Muscle of back (tissue), 11 donors: ENCODE results near the gene CBLB. TPM values are rescaled to one million over a fixed set of nuclear protein-coding genes. Genes with fewer than 3 reads are reported as not detected.
"Not testable (repeated sequence)": the region's sequence is repeated elsewhere in the genome, so short reads cannot be mapped to it uniquely, and the experiment has no call there.

Experiments used
- DNase-seq, 3 donors: peaks; one replicate each; pipeline versions ENCODE4 v3.0.0 to v3.0.0-alpha.2; 2013
- polyA plus RNA-seq, 10 donors: library from polyadenylated mRNA; unstranded; fragments of 120-200 nt; gene quantifications; one replicate each; pipeline ENCODE4 v1.2.1, GENCODE V29; 2013; ENCODE audit not compliant: insufficient read length in 10 of 10

CBLB gene
- polyA plus RNA-seq, 10 donors: 17.0 to 37.2 (median 25.8) TPM

DNA sequence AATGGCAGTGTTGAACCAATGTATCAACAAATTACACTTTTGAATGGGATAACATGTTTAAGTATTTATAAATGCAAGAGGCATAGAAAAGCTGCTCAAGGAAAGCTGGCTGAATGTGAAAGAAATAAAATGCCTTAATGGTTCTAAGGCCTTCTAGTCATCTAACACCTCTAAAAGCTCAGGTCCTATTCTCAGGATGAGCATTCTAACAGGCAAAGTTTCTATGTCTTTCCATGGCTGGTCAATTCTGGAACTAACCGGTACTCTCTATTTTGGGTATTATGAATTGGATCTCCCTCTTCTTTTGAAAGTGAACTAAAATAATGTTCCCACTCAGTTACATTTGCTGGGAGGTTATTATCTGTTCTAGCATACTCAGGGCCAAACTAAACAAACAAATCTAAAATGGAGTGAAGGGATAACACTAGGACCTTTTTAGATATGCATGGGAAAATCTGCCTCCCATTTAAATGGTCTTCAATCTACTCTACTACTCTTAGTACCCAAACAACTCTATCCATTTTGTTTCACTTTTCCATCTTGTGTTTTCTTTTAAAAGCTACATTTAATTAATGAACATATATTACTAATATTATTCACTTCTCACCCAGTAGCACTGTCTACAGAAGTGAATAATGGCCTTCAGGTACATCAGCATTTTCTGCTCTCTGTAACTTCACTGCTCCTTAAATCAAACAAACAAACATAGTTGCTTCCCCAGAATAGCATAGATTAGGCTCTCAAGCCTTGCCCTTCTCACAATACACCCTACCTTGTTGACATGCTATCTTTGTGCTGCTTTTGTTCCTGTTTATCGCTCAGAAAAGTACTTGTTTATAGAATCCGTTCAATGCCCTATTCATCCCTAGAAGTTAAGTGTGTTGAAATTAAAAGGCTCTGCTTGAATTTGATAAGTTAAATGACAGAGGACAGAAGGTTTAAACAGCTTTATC lies 46.4 kb downstream of the CBLB start:
- DNase-seq: no peak

GRCh38 chr3:105821433-105821832 lies 47.4 kb downstream of the CBLB start:
- no peak for DNase-seq

GRCh38 chr3:105816833-105817232 lies 52.0 kb downstream of the CBLB start:
- DNase-seq: no peak

- DNase-seq: not testable (repeated sequence)
Measured at GRCh38 chr3:105815331-105815730, 53.5 kb downstream of the CBLB start.

GRCh38 chr3:105813710-105814109 lies 55.1 kb downstream of the CBLB start:
- no peak for DNase-seq

- no peak for DNase-seq
Measured at GRCh38 chr3:105812194-105812586, 56.6 kb downstream of the CBLB start.

- DNase-seq: no peak
Measured at GRCh38 chr3:105811518-105812193, 57.2 kb downstream of the CBLB start.

- DNase-seq: no peak
Measured at GRCh38 chr3:105809208-105809888, 59.5 kb downstream of the CBLB start.

DNA sequence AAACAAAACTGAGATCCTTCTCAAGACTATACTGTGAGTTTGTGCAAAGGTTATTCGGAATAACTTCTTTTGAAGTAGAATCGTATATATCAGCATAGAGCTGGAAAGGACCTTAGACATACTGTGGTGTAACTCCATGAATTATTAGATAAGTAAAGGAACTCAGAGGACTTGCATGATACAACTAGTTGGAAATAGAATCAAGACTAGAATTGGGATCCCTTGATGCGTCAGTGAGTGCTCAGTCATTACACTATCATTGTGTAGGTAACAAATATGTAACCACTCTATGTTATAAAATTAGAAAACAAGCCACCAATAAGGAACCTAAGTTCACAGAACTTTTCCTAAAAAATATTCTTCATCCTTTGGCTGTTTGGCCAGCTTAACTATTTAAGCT lies 61.1 kb downstream of the CBLB start:
- DNase-seq: no peak

DNA sequence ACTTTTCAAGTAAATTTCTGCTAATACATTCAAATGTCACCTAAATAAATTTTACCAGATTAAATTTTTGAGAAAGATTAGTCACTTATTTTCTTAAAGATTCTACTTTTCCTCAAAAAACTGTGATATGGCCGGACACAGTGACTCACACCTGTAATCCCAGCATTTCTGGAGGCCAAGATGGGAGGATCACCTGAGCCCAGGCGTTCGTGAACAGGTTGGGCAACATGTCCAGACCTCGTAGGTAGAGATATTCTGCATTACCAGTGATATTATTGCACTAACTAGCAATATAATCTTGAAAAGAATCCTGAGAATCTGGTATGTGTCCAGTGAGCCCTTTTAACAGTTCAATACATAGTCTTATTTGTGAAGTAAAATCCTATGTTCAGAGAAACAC lies 61.7 kb downstream of the CBLB start:
- no peak for DNase-seq

GRCh38 chr3:105806359-105806758 lies 62.5 kb downstream of the CBLB start:
- DNase-seq: no peak

GRCh38 chr3:105805404-105805803 lies 63.4 kb downstream of the CBLB start:
- no peak for DNase-seq

DNA sequence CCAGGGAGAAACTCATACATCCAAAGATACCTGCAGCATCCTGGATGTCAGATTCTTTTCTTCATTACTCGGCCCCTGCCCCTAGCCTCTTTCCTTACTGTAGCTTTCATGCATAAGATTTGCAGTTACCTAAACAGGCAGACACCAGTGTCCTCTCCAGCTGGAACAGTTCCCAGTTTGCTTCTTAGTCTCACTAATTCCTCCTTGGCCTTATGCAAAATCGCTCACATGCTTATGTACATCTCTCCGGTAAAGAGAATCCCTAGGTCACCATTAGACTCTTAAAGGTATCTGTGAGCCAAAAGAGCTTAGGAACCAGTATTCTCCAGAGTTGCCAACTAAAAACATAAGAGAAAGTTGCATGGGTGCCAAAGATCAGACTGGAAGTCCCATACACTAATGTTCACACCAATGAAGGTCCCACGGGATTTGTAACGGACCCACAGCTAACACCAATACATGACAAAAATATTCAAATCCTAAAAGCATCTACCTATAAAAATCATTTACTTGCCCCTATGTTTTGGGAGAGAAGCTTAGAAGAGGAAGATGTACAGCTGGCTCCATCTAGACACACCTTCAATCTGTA lies 66.6 kb downstream of the CBLB start:
- DNase-seq: peak in 2 of 3 donors; percentile 51 to 72

DNA sequence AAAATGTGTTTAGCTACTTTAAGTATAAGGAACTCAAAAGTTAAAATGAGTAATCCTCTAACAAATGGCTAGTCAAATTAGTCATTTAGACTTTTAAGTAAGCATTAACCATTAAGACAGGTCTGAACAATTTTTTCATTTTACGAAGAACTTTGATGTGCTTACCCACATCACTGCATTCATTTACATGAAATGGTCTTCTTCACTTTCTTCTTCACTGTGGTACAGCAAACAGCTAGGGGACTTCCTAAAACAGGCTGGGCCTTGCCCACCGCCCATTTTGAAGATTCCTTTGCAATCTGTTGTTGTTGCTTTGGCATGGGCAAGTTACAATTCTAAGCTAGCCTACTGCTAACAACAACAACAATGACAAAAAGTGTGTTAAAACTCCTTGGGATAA lies 67.4 kb downstream of the CBLB start:
- no peak for DNase-seq

DNA sequence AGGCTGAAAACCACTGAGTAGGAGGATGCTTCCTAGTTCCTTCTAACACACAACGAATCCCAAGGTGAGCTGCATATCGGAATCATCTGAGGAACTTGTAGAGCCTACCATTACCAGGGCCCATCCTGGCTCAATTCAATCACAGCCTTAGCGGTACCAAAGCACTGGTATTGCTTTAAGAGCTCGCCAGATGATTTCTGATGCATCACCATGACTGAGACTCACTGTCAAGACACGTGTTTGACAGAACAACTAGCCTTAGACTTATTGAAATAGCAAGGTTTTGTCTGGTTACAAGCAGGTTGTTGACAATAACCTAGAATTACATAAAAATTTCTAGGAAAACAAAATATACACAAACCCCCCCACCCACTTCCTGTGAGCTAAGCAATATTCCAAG lies 68.5 kb downstream of the CBLB start:
- no peak for DNase-seq

DNA sequence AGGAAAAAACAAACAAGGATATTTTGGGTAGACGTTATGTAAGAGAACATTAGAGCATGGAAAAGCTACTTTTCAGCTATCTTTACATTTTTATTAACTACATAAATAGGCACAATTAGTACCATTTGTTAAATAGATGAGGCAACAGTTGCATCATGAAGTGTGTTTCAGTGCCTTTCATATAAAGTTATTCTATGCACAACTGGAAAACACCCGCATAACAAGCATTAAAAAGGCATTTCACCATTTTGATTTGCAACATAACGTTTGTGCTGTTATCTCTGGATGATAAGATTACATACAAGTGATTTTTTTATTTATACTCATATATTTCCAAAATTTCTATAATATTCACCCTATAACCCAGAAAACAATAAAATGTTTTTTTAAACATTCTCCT lies 69.5 kb downstream of the CBLB start:
- no peak for DNase-seq

DNA sequence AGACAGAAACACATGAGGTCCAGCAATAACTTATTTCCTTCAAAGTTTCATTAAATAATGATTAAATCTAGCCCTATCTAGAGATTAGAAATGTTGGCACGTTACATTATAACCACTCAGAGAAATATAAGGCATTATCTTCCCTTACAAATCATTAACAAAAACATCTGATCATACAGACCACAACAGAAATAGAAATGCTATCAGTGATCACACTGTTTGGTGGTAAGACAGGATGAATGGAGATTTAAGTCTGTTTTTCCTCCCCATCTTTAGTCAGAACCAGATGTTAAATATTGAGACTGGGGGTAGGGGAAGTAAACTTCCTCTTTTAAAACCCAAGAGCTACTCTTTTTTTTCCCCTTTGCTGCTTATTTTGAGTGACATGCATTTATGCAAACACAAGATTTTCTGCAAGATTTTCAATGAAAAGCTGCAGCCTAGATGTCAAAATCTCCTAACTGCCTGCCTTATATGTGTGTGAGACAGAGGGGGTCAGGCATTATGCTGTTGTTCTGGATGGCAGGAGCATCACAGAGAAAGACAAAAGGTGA lies 70.4 kb downstream of the CBLB start:
- DNase-seq: no peak

GRCh38 chr3:105793040-105793439 lies 75.8 kb downstream of the CBLB start:
- peak in 1 of 3 donors; percentile 21 for DNase-seq

DNA sequence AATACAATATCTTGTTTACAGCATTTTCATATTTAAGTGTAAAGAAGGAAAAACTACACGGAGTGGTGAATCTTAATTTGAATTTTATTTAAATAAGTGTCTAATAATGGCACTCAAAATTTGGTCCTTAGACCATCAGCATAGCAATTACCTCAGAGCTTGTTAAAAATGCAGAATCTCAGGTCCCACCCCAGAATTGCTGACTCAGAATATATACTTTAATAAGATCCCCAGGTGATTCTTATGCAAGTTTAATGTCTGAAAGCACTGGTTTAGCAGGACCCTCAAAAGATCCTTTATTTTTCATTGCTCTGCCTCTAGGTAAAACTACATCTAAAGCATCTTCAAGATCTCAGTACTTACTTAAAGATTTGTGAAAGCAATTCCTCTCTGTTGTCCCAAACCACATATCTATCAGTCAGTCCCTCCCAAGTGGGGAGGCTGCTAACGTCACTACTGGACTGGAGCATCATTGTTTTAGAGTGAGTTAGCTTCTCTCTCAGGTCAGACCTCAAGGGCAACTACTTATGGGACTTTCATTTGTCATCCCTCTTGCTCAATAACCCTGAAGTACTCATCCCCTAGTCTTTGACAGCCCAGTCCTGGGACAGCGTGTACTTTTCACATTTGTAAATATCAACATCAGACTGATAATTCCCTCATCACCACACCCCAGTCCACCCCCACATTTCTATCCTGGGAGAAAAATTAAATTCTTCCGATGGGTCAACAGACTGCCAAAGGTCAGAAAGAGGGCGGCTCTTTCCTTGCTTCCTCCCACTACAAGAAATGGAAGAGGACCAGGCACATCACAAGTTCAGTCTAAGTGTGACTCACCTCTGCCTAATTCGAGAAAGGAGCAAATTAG lies 76.7 kb downstream of the CBLB start:
- peak; percentile 70 to 88 (median 80) for DNase-seq

GRCh38 chr3:105791131-105791530 lies 77.7 kb downstream of the CBLB start:
- DNase-seq: peak; percentile 57 to 85 (median 66)

- peak in 1 of 3 donors; percentile 33 for DNase-seq
Measured at GRCh38 chr3:105790534-105790933, 78.3 kb downstream of the CBLB start.
